Endodermal cell (in vitro differentiated cells): Measurements from ENCODE around the gene GSG1L. TPM values are rescaled to one million over a fixed set of nuclear protein-coding genes. Genes with fewer than 3 reads are reported as not detected.

Experiments
- DNase-seq: peaks from one replicate; pipeline ENCODE4 v3.0.0-alpha.2; 2017
- H3K27ac ChIP-seq: 2 replicates; pipeline ENCODE4 v1.5.1; 2013; ENCODE audit warnings: mild to moderate bottlenecking, low read depth, low read length, moderate library complexity
- H3K27me3 ChIP-seq: 2 replicates; pipeline ENCODE4 v1.6.1; 2013; ENCODE audit warnings: mild to moderate bottlenecking, low read length, moderate library complexity; ENCODE audit not compliant: insufficient read depth, control insufficient read depth, poor library complexity, severe bottlenecking
- H3K36me3 ChIP-seq: 2 replicates; pipeline ENCODE4 v1.7.0; 2013; ENCODE audit warnings: mild to moderate bottlenecking, low read length, moderate library complexity; ENCODE audit not compliant: control insufficient read depth, insufficient read depth
- H3K4me1 ChIP-seq: one replicate; pipeline ENCODE4 v1.7.0; 2013; ENCODE audit warnings: low read length; ENCODE audit not compliant: control insufficient read depth, insufficient read depth
- H3K4me3 ChIP-seq: 2 replicates; pipeline ENCODE4 v1.5.1; 2013; ENCODE audit warnings: mild to moderate bottlenecking, low read length, moderate library complexity
- H3K9ac ChIP-seq: 2 replicates; pipeline ENCODE4 v1.6.1; 2013; ENCODE audit warnings: mild to moderate bottlenecking, low read length, moderate library complexity; ENCODE audit not compliant: poor library complexity, severe bottlenecking; ENCODE audit errors: extremely low read depth
- H3K9me3 ChIP-seq: 2 replicates; pipeline ENCODE4 v1.6.1; 2013; ENCODE audit warnings: mild to moderate bottlenecking, low read length, moderate library complexity; ENCODE audit not compliant: control insufficient read depth
- H3K27ac Mint-ChIP-seq: 2 replicates; pipeline ENCODE4 v1.8.0; 2020; ENCODE audit warnings: mixed read lengths
- H3K27me3 Mint-ChIP-seq: 2 replicates; pipeline ENCODE4 v1.8.0; 2021; ENCODE audit warnings: mild to moderate bottlenecking, mixed read lengths; ENCODE audit not compliant: insufficient read depth
- H3K36me3 Mint-ChIP-seq: 2 replicates; pipeline ENCODE4 v1.8.0; 2020; ENCODE audit warnings: low read depth, mixed read lengths
- H3K4me1 Mint-ChIP-seq: 2 replicates; pipeline ENCODE4 v1.8.0; 2020; ENCODE audit warnings: mixed read lengths
- H3K4me3 Mint-ChIP-seq: 2 replicates; pipeline ENCODE4 v1.8.0; 2020; ENCODE audit warnings: mild to moderate bottlenecking, moderate library complexity, mixed read lengths
- H3K9me3 Mint-ChIP-seq: 2 replicates; pipeline ENCODE4 v1.8.0; 2020; ENCODE audit warnings: mild to moderate bottlenecking, mixed read lengths
- WGBS, 2 experiments: methylation state at CpG; one replicate each; pipeline versions ENCODE4 v1.1.5 to v1.1.7; 2013; ENCODE audit warnings: missing lambda C conversion rate in 2 of 2, mixed read lengths in 1 of 2; ENCODE audit not compliant: insufficient coverage in 1 of 2, insufficient read length in 1 of 2; 5-methylcytosine and 5-hydroxymethylcytosine counted together
- total RNA-seq, 2 donors: library from RNA; stranded (reverse); fragmentation: NEBNext Ultra II Directional in 1 of 2; extraction: Animal tissue kit (Norgen Biotek cat#: 25700) in 1 of 2; gene quantifications; 2 replicates in 1 of 2; 3 replicates in 1 of 2; pipeline ENCODE4 v1.2.1, GENCODE V29; 2021
- TF ChIP-seq, protein P1 (sequence below): fragments of 200-600 bp; sonication (generic); conservative IDR thresholded peaks from 2 replicates; pipeline ENCODE4 v1.5.0; 2021; ENCODE audit warnings: antibody characterized with exemption, mild to moderate bottlenecking

GSG1L gene
- total RNA-seq, 2 donors from 2014 or later, result 0.24 TPM; not detected in 1

- Mint-ChIP-seq H3K4me1 (no peaks in the 10 kb centered on the region), H3K4me3 (no peak overlapping the region), H3K9me3 (no peaks in the 10 kb centered on the region), H3K27me3 (no peaks in the 10 kb centered on the region), H3K27ac (no peak overlapping the region), H3K36me3 (no peaks in the 10 kb centered on the region)
- Histone ChIP-seq H3K27me3 (no peaks in the 10 kb centered on the region), H3K27ac (no peak overlapping the region), H3K4me1 (no peaks in the 10 kb centered on the region), H3K36me3 (no peaks in the 10 kb centered on the region), H3K4me3 (no peak overlapping the region), H3K9ac (no peak overlapping the region), H3K9me3 (no peaks in the 10 kb centered on the region)
- DNase-seq, result no peak
- TF ChIP-seq, protein P1, sequence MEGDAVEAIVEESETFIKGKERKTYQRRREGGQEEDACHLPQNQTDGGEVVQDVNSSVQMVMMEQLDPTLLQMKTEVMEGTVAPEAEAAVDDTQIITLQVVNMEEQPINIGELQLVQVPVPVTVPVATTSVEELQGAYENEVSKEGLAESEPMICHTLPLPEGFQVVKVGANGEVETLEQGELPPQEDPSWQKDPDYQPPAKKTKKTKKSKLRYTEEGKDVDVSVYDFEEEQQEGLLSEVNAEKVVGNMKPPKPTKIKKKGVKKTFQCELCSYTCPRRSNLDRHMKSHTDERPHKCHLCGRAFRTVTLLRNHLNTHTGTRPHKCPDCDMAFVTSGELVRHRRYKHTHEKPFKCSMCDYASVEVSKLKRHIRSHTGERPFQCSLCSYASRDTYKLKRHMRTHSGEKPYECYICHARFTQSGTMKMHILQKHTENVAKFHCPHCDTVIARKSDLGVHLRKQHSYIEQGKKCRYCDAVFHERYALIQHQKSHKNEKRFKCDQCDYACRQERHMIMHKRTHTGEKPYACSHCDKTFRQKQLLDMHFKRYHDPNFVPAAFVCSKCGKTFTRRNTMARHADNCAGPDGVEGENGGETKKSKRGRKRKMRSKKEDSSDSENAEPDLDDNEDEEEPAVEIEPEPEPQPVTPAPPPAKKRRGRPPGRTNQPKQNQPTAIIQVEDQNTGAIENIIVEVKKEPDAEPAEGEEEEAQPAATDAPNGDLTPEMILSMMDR, result no peak
- WGBS, 2 experiments, result 88 to 100% methylated on average over 3 to 8 of the region's 8 CpGs
Measured at GRCh38 chr16:28087140-28087660, 23.7 kb upstream of the GSG1L start.

DNA sequence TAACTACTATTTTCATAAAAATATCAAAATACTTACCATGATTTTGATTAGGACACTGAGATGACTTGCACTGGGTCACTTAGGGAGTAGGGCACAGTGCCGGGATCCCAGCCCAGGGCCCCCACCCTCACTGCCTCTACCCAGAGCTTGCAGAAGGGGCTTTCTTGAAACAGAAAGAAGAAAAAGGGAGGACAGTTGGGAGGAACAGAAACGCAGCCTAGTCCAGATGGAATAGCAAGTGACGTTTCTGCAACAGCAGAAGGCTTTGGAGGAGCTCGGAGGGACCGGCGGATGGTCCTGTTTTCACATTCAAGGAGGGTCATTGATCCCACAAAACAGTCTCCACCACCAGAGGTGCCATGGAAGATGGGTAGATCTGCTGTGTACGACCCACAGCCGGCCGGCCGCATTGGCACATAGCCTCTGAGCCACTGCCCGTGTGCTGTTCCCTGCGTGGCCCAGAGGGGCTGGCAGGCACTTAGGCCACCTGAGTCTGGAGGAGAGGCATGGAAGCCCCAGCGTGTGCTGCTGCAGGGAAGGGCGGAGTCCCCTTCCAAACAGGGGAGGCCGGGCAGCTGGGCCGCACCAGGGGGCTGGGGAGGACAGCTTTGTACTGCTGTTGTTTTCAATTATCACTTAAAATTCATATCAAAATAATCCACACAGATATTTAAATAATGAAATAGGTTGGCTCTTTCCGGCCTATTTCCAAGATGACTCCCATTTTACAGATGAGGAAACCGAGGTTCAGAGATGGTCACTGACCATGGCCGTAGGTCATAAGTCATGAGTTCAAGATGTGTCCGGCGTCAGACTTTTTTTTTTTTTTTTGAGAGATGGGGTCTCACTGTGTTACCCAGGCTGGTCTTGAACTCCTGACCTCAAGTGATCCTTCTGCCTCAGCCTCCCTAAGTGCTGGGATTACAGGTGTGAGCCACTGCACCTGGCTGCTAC lies 22.9 kb upstream of the GSG1L start:
- no peaks in the 10 kb centered on the region for H3K36me3 Mint-ChIP-seq
- H3K27me3 Mint-ChIP-seq, result no peaks in the 10 kb centered on the region
- no peaks in the 10 kb centered on the region for H3K36me3 ChIP-seq
- H3K4me1 Mint-ChIP-seq, result no peaks in the 10 kb centered on the region
- no peak overlapping the region for H3K4me3 Mint-ChIP-seq
- H3K9me3 Mint-ChIP-seq, result no peaks in the 10 kb centered on the region
- H3K27ac ChIP-seq, result no peak overlapping the region
- H3K9me3 ChIP-seq, result no peaks in the 10 kb centered on the region
- 91 to 94% methylated on average over 12 to 20 of the region's 21 CpGs for WGBS, 2 experiments
- no peak for DNase-seq
- no peaks in the 10 kb centered on the region for H3K4me1 ChIP-seq
- no peaks in the 10 kb centered on the region for H3K27me3 ChIP-seq
- H3K27ac Mint-ChIP-seq, result no peak overlapping the region
- no peak overlapping the region for H3K4me3 ChIP-seq
- no peak overlapping the region for H3K9ac ChIP-seq
- TF ChIP-seq, protein P1, result no peak

DNA sequence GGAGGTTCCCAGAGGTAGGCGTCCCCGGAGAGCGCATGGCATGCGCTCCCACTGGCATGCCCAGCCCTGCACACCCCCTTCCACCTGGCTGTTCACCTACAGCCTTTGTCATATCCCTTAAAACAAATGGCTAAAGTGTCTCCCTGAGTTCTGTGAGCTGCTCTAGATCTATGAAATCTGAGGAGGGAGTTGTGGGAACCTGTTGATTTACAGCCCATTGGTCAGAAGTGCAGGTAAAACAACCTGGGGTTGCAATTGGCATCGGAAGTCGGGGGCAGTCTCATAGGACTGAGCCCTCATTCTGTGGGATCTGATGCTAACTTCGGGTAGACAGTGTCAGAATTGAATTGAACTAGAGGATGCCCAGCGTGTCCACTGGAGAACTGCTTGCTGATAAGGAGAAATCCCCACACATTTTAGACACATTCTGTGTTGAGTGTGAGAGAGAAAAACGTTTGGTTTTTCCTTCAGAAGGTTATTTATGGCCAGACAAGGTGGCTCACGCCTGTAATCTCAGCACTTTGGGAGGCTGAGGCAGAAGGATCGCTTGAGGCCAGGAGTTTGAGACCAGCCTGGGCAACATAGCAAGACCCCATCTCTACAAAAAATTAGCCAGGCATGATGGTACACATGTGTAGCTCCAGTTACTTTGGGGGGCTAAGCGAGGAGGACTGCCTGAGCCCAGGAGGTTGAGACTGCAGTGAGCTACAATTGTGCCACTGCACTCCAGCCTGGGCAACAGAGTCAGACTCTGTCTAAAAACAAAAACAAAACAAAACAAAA lies 22.1 kb upstream of the GSG1L start:
- Mint-ChIP-seq H3K9me3 (no peaks in the 10 kb centered on the region), H3K27ac (no peak overlapping the region), H3K27me3 (no peaks in the 10 kb centered on the region), H3K36me3 (no peaks in the 10 kb centered on the region), H3K4me1 (peaks cover 1% of the 10 kb centered on the region), H3K4me3 (no peak overlapping the region)
- Histone ChIP-seq H3K36me3 (no peaks in the 10 kb centered on the region), H3K4me1 (no peaks in the 10 kb centered on the region), H3K4me3 (no peak overlapping the region), H3K9ac (no peak overlapping the region), H3K27me3 (no peaks in the 10 kb centered on the region), H3K27ac (no peak overlapping the region), H3K9me3 (no peaks in the 10 kb centered on the region)
- TF ChIP-seq, protein P1, result no peak
- WGBS, 2 experiments, result 81 to 88% methylated on average over 12 of the region's 12 CpGs
- DNase-seq, result no peak
